Measurements from ENCODE around the gene TRAF3. TPM values are rescaled to one million over a fixed set of nuclear protein-coding genes. Genes with fewer than 3 reads are reported as not detected.

Gene TRAF3
- total RNA-seq, 1 donor from 2014 or later: 35.3 TPM

DNA sequence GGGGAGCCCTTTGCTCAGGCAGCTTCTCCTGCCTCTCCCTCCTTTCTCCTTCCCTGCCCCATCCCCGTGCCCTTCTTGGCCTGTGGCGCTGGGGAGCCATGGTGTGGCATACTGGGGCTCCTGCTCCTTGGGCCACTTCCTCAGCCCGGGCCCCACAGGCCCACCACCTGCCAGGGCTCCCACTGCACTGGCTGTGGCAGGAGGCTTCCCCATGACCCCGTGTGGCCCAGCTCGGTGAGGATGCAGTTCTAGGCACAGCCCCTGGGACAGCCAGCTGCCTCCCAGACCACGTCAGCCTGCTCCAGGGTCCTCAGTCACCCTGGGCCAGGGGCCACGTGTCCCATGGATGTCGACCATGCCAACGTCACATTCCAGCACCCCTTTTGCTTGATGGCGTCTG is 132.2 kb downstream of the TRAF3 start:
- Histone ChIP-seq H3K36me3 (ENCODE audit: control insufficient read depth, insufficient read depth, low read length) (peaks cover 8% of the 10 kb centered on the region), H3K27me3 (ENCODE audit: control insufficient read depth, insufficient read depth, low read length) (no peaks in the 10 kb centered on the region), H3K4me3 (ENCODE audit: low read depth, low read length) (no peak overlapping the region)
- DNase-seq (ENCODE audit: low read depth) (no peak), FAIRE-seq (no peak)
- TF ChIP-seq, protein P1, sequence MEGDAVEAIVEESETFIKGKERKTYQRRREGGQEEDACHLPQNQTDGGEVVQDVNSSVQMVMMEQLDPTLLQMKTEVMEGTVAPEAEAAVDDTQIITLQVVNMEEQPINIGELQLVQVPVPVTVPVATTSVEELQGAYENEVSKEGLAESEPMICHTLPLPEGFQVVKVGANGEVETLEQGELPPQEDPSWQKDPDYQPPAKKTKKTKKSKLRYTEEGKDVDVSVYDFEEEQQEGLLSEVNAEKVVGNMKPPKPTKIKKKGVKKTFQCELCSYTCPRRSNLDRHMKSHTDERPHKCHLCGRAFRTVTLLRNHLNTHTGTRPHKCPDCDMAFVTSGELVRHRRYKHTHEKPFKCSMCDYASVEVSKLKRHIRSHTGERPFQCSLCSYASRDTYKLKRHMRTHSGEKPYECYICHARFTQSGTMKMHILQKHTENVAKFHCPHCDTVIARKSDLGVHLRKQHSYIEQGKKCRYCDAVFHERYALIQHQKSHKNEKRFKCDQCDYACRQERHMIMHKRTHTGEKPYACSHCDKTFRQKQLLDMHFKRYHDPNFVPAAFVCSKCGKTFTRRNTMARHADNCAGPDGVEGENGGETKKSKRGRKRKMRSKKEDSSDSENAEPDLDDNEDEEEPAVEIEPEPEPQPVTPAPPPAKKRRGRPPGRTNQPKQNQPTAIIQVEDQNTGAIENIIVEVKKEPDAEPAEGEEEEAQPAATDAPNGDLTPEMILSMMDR (IDR thresholded peaks at IDR 0.05; ENCODE audit: insufficient read depth, low read length, severe bottlenecking): no peak

GRCh38 chr14:102909911-102910310 is 132.7 kb downstream of the TRAF3 start:
- FAIRE-seq (no peak), DNase-seq (ENCODE audit: low read depth) (no peak)
- TF ChIP-seq, protein P1 (IDR thresholded peaks at IDR 0.05; ENCODE audit: insufficient read depth, low read length, severe bottlenecking): no peak
- Histone ChIP-seq H3K4me3 (ENCODE audit: low read depth, low read length) (no peak overlapping the region), H3K36me3 (ENCODE audit: control insufficient read depth, insufficient read depth, low read length) (peaks cover 8% of the 10 kb centered on the region), H3K27me3 (ENCODE audit: control insufficient read depth, insufficient read depth, low read length) (no peaks in the 10 kb centered on the region)

GRCh38 chr14:102910442-102910841 is 133.2 kb downstream of the TRAF3 start:
- no peak for FAIRE-seq
- TF ChIP-seq, protein P1 (IDR thresholded peaks at IDR 0.05; ENCODE audit: insufficient read depth, low read length, severe bottlenecking): no peak
- Histone ChIP-seq H3K27me3 (ENCODE audit: control insufficient read depth, insufficient read depth, low read length) (no peaks in the 10 kb centered on the region), H3K4me3 (ENCODE audit: low read depth, low read length) (no peak overlapping the region), H3K36me3 (ENCODE audit: control insufficient read depth, insufficient read depth, low read length) (peaks cover 6% of the 10 kb centered on the region)
- DNase-seq (ENCODE audit: low read depth): no peak

DNA sequence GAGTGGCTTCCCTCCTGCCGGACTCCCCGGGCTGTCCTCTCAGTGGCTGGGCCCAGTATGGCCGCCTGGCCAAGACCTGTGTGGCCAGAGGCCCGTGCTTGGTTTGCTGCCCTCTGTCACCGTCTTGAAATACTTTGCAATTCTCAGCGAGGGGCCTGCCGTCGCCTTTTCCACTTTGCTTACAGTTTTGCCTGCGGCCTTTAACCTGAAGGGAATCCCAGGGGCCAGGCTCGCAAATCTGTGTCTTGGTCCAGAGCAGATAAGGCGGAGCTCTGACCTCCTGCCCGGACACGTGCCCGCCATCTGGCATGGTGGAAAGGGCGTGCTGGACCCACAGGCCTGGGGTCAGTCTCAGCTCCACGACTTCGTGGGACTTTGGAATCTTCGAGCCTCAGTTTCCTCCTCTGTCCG is 134.3 kb downstream of the TRAF3 start:
- FAIRE-seq (no peak), DNase-seq (ENCODE audit: low read depth) (no peak)
- Histone ChIP-seq H3K36me3 (ENCODE audit: control insufficient read depth, insufficient read depth, low read length) (peaks cover 6% of the 10 kb centered on the region), H3K4me3 (ENCODE audit: low read depth, low read length) (no peak overlapping the region), H3K27me3 (ENCODE audit: control insufficient read depth, insufficient read depth, low read length) (no peaks in the 10 kb centered on the region)
- TF ChIP-seq, protein P1 (IDR thresholded peaks at IDR 0.05; ENCODE audit: insufficient read depth, low read length, severe bottlenecking): no peak

DNA sequence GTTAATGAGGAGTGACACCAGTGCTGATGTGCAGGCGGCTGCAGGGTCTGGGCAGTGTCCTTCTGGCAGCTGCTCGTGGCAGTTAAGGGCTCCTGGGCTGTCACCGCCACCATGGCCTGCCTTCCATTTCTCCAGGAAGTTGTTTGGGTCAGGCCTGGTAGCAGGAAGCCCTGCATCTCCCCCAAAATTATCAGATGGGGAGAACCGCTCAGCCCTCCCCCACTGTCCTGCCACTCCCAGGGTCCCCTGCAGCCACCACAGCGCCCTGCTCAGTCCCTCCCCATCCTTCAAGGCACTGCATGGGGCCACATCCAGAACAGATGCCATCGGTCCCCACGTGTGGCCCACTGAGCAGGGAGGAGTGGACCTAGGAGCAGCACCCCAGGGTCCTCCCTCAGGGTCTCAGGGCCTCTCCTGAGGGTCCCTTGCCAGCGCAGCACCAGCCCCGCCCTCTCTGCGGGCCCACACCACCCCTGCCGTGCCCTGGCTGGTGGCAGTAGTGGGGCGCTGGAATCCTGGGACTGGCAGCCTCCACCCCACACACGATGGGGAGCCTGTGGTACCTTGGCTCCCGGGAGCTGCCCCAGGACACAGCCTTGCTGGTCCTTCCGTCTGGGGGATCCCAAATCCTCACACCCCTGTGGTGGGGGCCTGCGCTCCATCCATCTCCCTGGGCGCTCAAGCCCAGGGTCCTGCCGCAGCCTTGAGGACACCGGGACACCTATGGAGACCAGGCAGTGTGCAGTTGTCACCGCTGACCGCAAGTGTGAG is 134.9 kb downstream of the TRAF3 start:
- no peak for FAIRE-seq
- Histone ChIP-seq H3K36me3 (ENCODE audit: control insufficient read depth, insufficient read depth, low read length) (peaks cover 4% of the 10 kb centered on the region), H3K27me3 (ENCODE audit: control insufficient read depth, insufficient read depth, low read length) (no peaks in the 10 kb centered on the region), H3K4me3 (ENCODE audit: low read depth, low read length) (no peak overlapping the region)
- no peak for DNase-seq (ENCODE audit: low read depth)
- TF ChIP-seq, protein P1 (IDR thresholded peaks at IDR 0.05; ENCODE audit: insufficient read depth, low read length, severe bottlenecking): no peak
